GM12878 (cell line): ENCODE data around the gene ANKRD13C. TPM values are rescaled to one million over a fixed set of nuclear protein-coding genes. Genes with fewer than 3 reads are reported as not detected.

Experiments used
- ATAC-seq: fragments of 200-7000 bp; cut with Tn5 transposase; 3 replicates; pipeline ENCODE4 v1.9.1; 2020; ENCODE audit warnings: mild to moderate bottlenecking, moderate library complexity
- BruUV-seq: library from RNA; stranded (reverse); fragments of 400-500 nt; replicated peaks from 2 replicates; lab custom pipeline; 2021; lab: Mats Ljungman, UMichigan
- CTCF ChIA-PET: fragments of 300-600 bp; sonication (Branson Sonifier 250); formaldehyde crosslinking; extraction: SDS; loops from one replicate; lab custom pipeline; 2021; ENCODE audit warnings: inconsistent platforms; lab: Yijun Ruan, JAX
- POLR2A ChIA-PET: fragments of 350-600 bp; formaldehyde crosslinking; extraction: SDS; loops from one replicate; lab custom pipeline; 2021; ENCODE audit warnings: inconsistent platforms; lab: Charles Lee
- RAD21 ChIA-PET: fragments of 300-600 bp; sonication (Branson Sonifier 250); formaldehyde crosslinking; loops from one replicate; lab custom pipeline; 2023; ENCODE audit warnings: antibody characterized with exemption; ENCODE audit not compliant: unreplicated experiment; lab: Charles Lee
- SMC1A ChIA-PET: fragments of 300-600 bp; sonication (Branson Sonifier 250); formaldehyde crosslinking; loops from one replicate; lab custom pipeline; 2023; ENCODE audit not compliant: unreplicated experiment, uncharacterized antibody; lab: Charles Lee
- DNase-seq: peaks from one replicate; pipeline ENCODE4 v3.0.0-alpha.2; 2011; ENCODE audit warnings: low read depth, low spot score
- FAIRE-seq: peaks from 3 replicates; lab custom pipeline; 2011; peaks lifted over from hg19 to GRCh38; lab: Jason Lieb, UNC
- H2AFZ ChIP-seq: 2 replicates; pipeline ENCODE4 v1.6.0; 2011; ENCODE audit warnings: low read depth, low read length, control low read depth; ENCODE audit not compliant: control insufficient read depth
- H3K27ac ChIP-seq: 2 replicates; pipeline ENCODE4 v1.5.1; 2011; ENCODE audit warnings: control low read depth; ENCODE audit not compliant: control insufficient read depth, insufficient read depth
- H3K27me3 ChIP-seq, 2 experiments: replicated peaks in 1 of 2; 2 replicates each; pipeline versions ENCODE4 v1.6.0 to v1.6.1; 2011; ENCODE audit warnings: low read length in 1 of 2; ENCODE audit not compliant: control insufficient read depth in 2 of 2, insufficient read depth in 2 of 2
- H3K36me3 ChIP-seq, 2 experiments: 2 replicates each; pipeline ENCODE4 v1.5.1; 2011; ENCODE audit warnings: low read length in 1 of 2; ENCODE audit not compliant: control insufficient read depth in 2 of 2, insufficient read depth in 2 of 2
- H3K4me1 ChIP-seq: 2 replicates; pipeline ENCODE4 v1.6.1; 2011; ENCODE audit warnings: mild to moderate bottlenecking, low read length, moderate library complexity, mixed read lengths; ENCODE audit not compliant: control insufficient read depth, insufficient read depth
- H3K4me2 ChIP-seq: 2 replicates; pipeline ENCODE4 v1.6.0; 2011; ENCODE audit warnings: control low read depth; ENCODE audit not compliant: control insufficient read depth, insufficient read depth
- H3K4me3 ChIP-seq: fragments of 200-600 bp; sonication (generic); 2 replicates; pipeline ENCODE4 v1.5.1; 2016
- H3K79me2 ChIP-seq: 2 replicates; pipeline ENCODE4 v1.6.0; 2011; ENCODE audit warnings: low read length; ENCODE audit not compliant: control insufficient read depth, insufficient read depth
- H3K9ac ChIP-seq: 2 replicates; pipeline ENCODE4 v1.8.0; 2011; ENCODE audit warnings: low read length, control low read depth, mixed read lengths; ENCODE audit not compliant: control insufficient read depth, insufficient read depth
- H3K9me3 ChIP-seq: replicated peaks from 3 replicates; pipeline ENCODE4 v1.5.1; 2011; ENCODE audit warnings: mild to moderate bottlenecking, low read length; ENCODE audit not compliant: control insufficient read depth, insufficient read depth
- H4K20me1 ChIP-seq: 2 replicates; pipeline ENCODE4 v1.6.0; 2011; ENCODE audit not compliant: control insufficient read depth, insufficient read depth
- ASH2L ChIP-seq: fragments of 300-600, 200-600 bp; sonication (generic); IDR thresholded peaks from 2 replicates; pipeline ENCODE4 v1.6.1; 2017; ENCODE audit warnings: low read depth, mild to moderate bottlenecking, borderline replicate concordance
- CHD4 ChIP-seq: fragments of 200-600 bp; sonication (generic); IDR thresholded peaks from 2 replicates; pipeline ENCODE4 v1.6.1; 2016; ENCODE audit warnings: mild to moderate bottlenecking
- ESRRA ChIP-seq: IDR thresholded peaks from 2 replicates; pipeline ENCODE4 v1.6.1; 2012; ENCODE audit warnings: mild to moderate bottlenecking, low read length, improper control_type of control experiment
- LARP7 ChIP-seq: fragments of 450-650 bp; IDR thresholded peaks from 2 replicates; pipeline ENCODE4 v1.6.1; 2017; ENCODE audit warnings: mild to moderate bottlenecking
- MEF2A ChIP-seq: IDR thresholded peaks from 2 replicates; pipeline ENCODE4 v1.6.1; 2011; ENCODE audit warnings: low read depth, mild to moderate bottlenecking, low read length, moderate library complexity; ENCODE audit not compliant: insufficient read depth
- MXI1 ChIP-seq: fragments of 150-350 bp; IDR thresholded peaks from 2 replicates; pipeline ENCODE4 v1.6.1; 2011; ENCODE audit warnings: low read depth, mild to moderate bottlenecking, inconsistent platforms, low read length, improper control_type of control experiment
- NR2C2 ChIP-seq: IDR thresholded peaks from 2 replicates; pipeline ENCODE4 v1.6.1; 2011; ENCODE audit warnings: borderline replicate concordance, low read depth; ENCODE audit not compliant: control insufficient read depth, insufficient read length
- RB1 ChIP-seq: fragments of 450-650 bp; formaldehyde crosslinking; IDR thresholded peaks from 2 replicates; pipeline ENCODE4 v1.6.1; 2017; ENCODE audit warnings: mild to moderate bottlenecking, borderline replicate concordance
- SMC3 ChIP-seq: IDR thresholded peaks from 2 replicates; pipeline ENCODE4 v1.6.1; 2011; ENCODE audit warnings: low read length, improper control_type of control experiment, borderline replicate concordance
- ZBED1 ChIP-seq: IDR thresholded peaks from 2 replicates; pipeline ENCODE4 v1.6.1; 2016; ENCODE audit warnings: borderline replicate concordance
- WGBS: methylation state at CpG from one replicate; pipeline ENCODE4 v1.1.6; 2016; ENCODE audit warnings: low lambda C conversion rate; ENCODE audit not compliant: insufficient replicate concordance, insufficient coverage; ENCODE audit errors: missing lambda C conversion rate; 5-methylcytosine and 5-hydroxymethylcytosine counted together
- in situ Hi-C: fragments of 300-500 bp; cut with MboI; formaldehyde crosslinking; loops from 9 replicates; pipeline ENCODE4 v1.14.3; 2018; ENCODE audit warnings: mixed read lengths
- intact Hi-C: fragments of 100-400 bp; cut with micrococcal nuclease; formaldehyde crosslinking; loops from one replicate; pipeline ENCODE4 v1.14.2; 2022; ENCODE audit not compliant: unreplicated experiment
- polyA plus RNA-seq, 11 experiments: library from polyadenylated mRNA; depleted of rRNA in 4 of 11; unstranded in 6 of 11; stranded (reverse) in 5 of 11; fragments of >200 nt; fragmentation: Nextera tagmentation in 4 of 11; fragmentation: Illumina TruSeq in 1 of 11; extraction: Ambion mirVana in 4 of 11; extraction: Trizol in 1 of 11; gene quantifications; 1 replicate in 1 of 11; 2 replicates in 10 of 11; pipeline versions ENCODE4 v1.2.1 to v1.2.3, GENCODE V29; 2011 to 2016; ENCODE audit warnings: inconsistent platforms in 2 of 11, missing spikeins in 2 of 11, low read depth in 1 of 11
- total RNA-seq, 4 experiments: library from RNA; depleted of rRNA in 3 of 4; stranded (reverse); fragments of >200 nt in 3 of 4; fragmentation: Illumina TruSeq in 1 of 4; extraction: Trizol in 1 of 4; gene quantifications; 2 replicates each; pipeline versions ENCODE4 v1.2.1 to v1.2.3, GENCODE V29; 2013 to 2021
- TF ChIP-seq, protein P1 (sequence below): fragments of 150-350 bp; IDR thresholded peaks from 2 replicates; pipeline ENCODE4 v1.6.1; 2014; ENCODE audit warnings: mild to moderate bottlenecking, low read depth, low read length
- TF ChIP-seq, protein P2 (sequence below): IDR thresholded peaks from 2 replicates; pipeline ENCODE4 v1.6.1; 2011; ENCODE audit warnings: mild to moderate bottlenecking, low read depth, low read length, moderate library complexity; ENCODE audit not compliant: insufficient replicate concordance
- TF ChIP-seq, protein P3 (sequence below): fragments of 450-650 bp; IDR thresholded peaks from 2 replicates; pipeline ENCODE4 v1.6.1; 2017; ENCODE audit warnings: low read depth, mild to moderate bottlenecking, moderate library complexity
- TF ChIP-seq, protein P4 (sequence below): fragments of 450-650 bp; IDR thresholded peaks from 2 replicates; pipeline ENCODE4 v1.6.1; 2016; ENCODE audit warnings: mild to moderate bottlenecking
- TF ChIP-seq, protein P5 (sequence below): IDR thresholded peaks from 2 replicates; pipeline ENCODE4 v1.6.1; 2011; ENCODE audit warnings: low read depth, low read length, improper control_type of control experiment, borderline replicate concordance

Gene ANKRD13C
- total and polyA plus RNA-seq, 10 of the 15 experiments (the other 5 are each of a cell fraction or from before 2014, with no cell fraction given), result 3.7 to 24.4 (median 14.1) TPM

DNA sequence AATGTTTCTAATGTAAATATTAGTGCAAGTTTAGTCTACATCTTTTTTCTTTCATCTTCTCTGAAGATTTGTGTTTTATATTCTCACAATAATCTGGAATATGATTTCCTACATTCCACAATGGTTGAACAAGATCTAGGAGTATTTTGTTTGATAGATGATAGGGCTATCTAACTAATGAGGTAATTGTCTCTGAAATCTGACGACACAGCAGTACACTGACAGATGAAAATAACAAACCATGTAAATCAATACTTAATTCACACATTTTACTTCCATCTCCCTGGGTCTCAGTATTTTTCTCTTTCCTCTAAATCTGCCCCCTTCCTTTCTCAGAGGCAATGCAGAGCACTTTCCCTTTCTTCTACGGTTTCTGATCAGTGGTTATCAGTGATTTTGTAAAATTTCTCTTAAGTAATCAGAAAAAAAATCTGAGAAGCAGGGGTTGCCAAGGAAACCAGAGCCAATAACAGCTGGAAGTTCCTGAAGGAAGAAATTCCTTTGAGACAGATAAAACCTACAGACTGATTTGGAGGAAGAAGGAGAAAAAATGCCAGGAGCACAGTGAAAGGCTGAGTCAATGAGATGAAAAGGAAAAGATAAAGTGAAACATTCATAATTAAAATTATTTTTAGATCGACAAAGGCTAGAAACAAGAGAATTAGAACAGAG is 7.3 kb upstream of the ANKRD13C start:
- in situ Hi-C loops (no loop called here), intact Hi-C loops (no loop called here)
- Histone ChIP-seq H3K79me2 (no peaks in the 10 kb centered on the region), H4K20me1 (no peaks in the 10 kb centered on the region), H3K27ac (no peak overlapping the region), H3K4me2 (no peak overlapping the region), H3K36me3 (no peaks in the 10 kb centered on the region), H2AFZ (no peak overlapping the region), H3K4me1 (peaks cover 13% of the 10 kb centered on the region; the same call in 1 of the 2 replicates), H3K27me3 (no peaks in the 10 kb centered on the region), H3K4me3 (no peak overlapping the region), H3K9ac (no peak overlapping the region), H3K9me3 (no peaks in the 10 kb centered on the region)
- CTCF ChIA-PET, result no interaction called here
- SMC1A ChIA-PET, result no interaction called here
- RAD21 ChIA-PET, result no interaction called here
- ATAC-seq (no peak), FAIRE-seq (no peak), DNase-seq (no peak)
- POLR2A ChIA-PET, result no interaction called here
- 96% methylated on average over 3 of the region's 3 CpGs for WGBS
- no TSS peak for BruUV-seq
- TF ChIP-seq MEF2A (no peak), NR2C2 (no peak), ASH2L (no peak), CHD4 (no peak), MXI1 (no peak), SMC3 (no peak), RB1 (no peak), ZBED1 (no peak), ESRRA (no peak), LARP7 (no peak)
- TF ChIP-seq, protein P1, sequence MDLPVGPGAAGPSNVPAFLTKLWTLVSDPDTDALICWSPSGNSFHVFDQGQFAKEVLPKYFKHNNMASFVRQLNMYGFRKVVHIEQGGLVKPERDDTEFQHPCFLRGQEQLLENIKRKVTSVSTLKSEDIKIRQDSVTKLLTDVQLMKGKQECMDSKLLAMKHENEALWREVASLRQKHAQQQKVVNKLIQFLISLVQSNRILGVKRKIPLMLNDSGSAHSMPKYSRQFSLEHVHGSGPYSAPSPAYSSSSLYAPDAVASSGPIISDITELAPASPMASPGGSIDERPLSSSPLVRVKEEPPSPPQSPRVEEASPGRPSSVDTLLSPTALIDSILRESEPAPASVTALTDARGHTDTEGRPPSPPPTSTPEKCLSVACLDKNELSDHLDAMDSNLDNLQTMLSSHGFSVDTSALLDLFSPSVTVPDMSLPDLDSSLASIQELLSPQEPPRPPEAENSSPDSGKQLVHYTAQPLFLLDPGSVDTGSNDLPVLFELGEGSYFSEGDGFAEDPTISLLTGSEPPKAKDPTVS, result no peak
- TF ChIP-seq, protein P2, sequence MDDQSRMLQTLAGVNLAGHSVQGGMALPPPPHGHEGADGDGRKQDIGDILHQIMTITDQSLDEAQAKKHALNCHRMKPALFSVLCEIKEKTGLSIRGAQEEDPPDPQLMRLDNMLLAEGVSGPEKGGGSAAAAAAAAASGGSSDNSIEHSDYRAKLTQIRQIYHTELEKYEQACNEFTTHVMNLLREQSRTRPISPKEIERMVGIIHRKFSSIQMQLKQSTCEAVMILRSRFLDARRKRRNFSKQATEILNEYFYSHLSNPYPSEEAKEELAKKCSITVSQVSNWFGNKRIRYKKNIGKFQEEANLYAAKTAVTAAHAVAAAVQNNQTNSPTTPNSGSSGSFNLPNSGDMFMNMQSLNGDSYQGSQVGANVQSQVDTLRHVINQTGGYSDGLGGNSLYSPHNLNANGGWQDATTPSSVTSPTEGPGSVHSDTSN, result no peak
- TF ChIP-seq, protein P3, sequence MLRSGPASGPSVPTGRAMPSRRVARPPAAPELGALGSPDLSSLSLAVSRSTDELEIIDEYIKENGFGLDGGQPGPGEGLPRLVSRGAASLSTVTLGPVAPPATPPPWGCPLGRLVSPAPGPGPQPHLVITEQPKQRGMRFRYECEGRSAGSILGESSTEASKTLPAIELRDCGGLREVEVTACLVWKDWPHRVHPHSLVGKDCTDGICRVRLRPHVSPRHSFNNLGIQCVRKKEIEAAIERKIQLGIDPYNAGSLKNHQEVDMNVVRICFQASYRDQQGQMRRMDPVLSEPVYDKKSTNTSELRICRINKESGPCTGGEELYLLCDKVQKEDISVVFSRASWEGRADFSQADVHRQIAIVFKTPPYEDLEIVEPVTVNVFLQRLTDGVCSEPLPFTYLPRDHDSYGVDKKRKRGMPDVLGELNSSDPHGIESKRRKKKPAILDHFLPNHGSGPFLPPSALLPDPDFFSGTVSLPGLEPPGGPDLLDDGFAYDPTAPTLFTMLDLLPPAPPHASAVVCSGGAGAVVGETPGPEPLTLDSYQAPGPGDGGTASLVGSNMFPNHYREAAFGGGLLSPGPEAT, result no peak
- TF ChIP-seq, protein P4, sequence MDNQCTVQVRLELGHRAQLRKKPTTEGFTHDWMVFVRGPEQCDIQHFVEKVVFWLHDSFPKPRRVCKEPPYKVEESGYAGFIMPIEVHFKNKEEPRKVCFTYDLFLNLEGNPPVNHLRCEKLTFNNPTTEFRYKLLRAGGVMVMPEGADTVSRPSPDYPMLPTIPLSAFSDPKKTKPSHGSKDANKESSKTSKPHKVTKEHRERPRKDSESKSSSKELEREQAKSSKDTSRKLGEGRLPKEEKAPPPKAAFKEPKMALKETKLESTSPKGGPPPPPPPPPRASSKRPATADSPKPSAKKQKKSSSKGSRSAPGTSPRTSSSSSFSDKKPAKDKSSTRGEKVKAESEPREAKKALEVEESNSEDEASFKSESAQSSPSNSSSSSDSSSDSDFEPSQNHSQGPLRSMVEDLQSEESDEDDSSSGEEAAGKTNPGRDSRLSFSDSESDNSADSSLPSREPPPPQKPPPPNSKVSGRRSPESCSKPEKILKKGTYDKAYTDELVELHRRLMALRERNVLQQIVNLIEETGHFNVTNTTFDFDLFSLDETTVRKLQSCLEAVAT, result no peak
- TF ChIP-seq, protein P5, sequence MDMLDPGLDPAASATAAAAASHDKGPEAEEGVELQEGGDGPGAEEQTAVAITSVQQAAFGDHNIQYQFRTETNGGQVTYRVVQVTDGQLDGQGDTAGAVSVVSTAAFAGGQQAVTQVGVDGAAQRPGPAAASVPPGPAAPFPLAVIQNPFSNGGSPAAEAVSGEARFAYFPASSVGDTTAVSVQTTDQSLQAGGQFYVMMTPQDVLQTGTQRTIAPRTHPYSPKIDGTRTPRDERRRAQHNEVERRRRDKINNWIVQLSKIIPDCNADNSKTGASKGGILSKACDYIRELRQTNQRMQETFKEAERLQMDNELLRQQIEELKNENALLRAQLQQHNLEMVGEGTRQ, result no peak
